Muscle of back (tissue), 11 donors: ENCODE results near the gene OTOP1. TPM values are rescaled to one million over a fixed set of nuclear protein-coding genes. Genes with fewer than 3 reads are reported as not detected.
"Not testable (repeated sequence)": the region's sequence is repeated elsewhere in the genome, so short reads cannot be mapped to it uniquely, and the experiment has no call there.

Experiments used
- DNase-seq, 3 donors: peaks; one replicate each; pipeline versions ENCODE4 v3.0.0 to v3.0.0-alpha.2; 2013
- polyA plus RNA-seq, 10 donors: library from polyadenylated mRNA; unstranded; fragments of 120-200 nt; gene quantifications; one replicate each; pipeline ENCODE4 v1.2.1, GENCODE V29; 2013; ENCODE audit not compliant: insufficient read length in 10 of 10

Gene OTOP1
- polyA plus RNA-seq, 10 donors: not detected

GRCh38 chr4:4162186-4162585, 64.5 kb downstream of the OTOP1 start:
- DNase-seq: not testable (repeated sequence)

GRCh38 chr4:4160956-4161665, 65.6 kb downstream of the OTOP1 start:
- not testable (repeated sequence) for DNase-seq

GRCh38 chr4:4145622-4146021, 81.1 kb downstream of the OTOP1 start:
- not testable (repeated sequence) for DNase-seq

GRCh38 chr4:4143376-4143775, 83.4 kb downstream of the OTOP1 start:
- not testable (repeated sequence) for DNase-seq

- not testable (repeated sequence) for DNase-seq
Observed at GRCh38 chr4:4142679-4143078, 84.0 kb downstream of the OTOP1 start.

- not testable (repeated sequence) for DNase-seq
Observed at GRCh38 chr4:4141186-4141585, 85.5 kb downstream of the OTOP1 start.

Other genes with a start within 250 kb of the OTOP1 start
- gene TMEM128, start 21.3 kb upstream of the OTOP1 start, polyA plus RNA-seq: 10 to 100 TPM; 17.9 to 25.7 (median 21.1) TPM
- gene LYAR, start 63.2 kb upstream of the OTOP1 start, polyA plus RNA-seq: 10 to 100 TPM; 13.4 to 18.2 (median 16.0) TPM
- gene ZBTB49, start 63.3 kb upstream of the OTOP1 start, polyA plus RNA-seq: 1 to 10 TPM; 3.9 to 6.7 (median 5.3) TPM
- 10 to 100 TPM in 2 of 10 donors, 1 to 10 TPM in 8; 1.3 to 19.7 (median 3.0) TPM for gene NSG1, start 160.2 kb upstream of the OTOP1 start, polyA plus RNA-seq